ENCODE data around the gene ABCA7.

Gene ABCA7

DNA sequence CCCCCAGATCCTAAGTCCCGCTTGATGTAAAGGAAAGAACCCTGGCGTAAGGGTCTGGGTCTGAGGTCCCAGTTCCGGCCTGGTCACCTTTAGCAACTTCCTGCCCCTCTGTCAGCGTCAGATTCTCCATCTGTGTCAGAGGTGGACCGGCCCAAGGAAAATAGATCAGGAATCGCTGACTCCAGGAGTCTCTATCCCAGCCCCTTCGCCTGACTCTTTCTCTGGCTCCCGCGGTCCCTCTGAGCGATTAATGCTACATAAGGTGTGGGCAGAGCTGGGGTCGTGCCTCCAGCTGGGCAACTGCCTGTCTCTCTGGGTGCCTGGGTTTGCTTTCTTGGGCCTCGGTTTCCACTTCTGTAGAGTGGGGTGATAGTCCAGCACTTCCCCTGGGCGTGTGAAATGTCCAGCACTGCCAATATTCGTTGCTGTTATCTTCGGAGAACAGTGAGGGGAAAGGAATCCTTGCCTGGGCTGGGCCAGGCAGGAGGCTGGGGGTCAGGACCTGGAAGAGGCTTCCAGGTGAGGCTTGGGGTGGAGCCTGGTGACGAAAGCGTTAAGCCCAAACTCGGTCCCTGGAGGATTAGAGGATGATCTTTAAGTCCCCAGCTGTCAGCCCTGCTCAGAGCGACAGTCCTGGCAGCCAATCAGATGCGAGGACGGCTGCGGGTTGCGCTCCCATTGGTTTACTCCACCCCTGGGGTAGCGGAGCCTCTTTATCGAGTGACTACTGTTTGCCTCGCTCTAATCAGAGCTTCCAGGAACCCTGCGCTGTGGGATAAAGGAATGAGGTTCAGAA, 767 bp downstream of the ABCA7 start:
- DNase-seq, result peak; percentile 95

DNA sequence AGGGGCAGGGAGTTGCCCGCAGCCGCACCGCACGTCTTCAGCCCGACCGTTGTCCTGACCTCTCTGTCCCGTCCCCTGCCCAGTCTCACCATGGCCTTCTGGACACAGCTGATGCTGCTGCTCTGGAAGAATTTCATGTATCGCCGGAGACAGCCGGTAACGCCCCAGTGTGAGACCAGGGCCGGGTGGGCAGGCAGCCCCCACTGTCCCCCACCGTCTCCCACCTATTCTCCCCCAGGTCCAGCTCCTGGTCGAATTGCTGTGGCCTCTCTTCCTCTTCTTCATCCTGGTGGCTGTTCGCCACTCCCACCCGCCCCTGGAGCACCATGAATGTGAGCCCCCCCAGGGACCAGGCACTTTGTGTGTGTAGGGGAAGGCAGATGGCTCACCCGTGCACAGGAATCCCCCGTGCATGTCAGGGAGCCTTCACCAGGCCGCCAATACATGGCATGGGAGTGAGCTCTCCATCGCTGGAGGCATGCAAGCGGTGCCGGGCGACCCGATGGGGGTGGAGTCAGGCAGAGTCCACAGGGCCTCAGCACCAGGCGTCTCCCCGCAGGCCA, 1.4 kb downstream of the ABCA7 start:
- DNase-seq, result no peak

DNA sequence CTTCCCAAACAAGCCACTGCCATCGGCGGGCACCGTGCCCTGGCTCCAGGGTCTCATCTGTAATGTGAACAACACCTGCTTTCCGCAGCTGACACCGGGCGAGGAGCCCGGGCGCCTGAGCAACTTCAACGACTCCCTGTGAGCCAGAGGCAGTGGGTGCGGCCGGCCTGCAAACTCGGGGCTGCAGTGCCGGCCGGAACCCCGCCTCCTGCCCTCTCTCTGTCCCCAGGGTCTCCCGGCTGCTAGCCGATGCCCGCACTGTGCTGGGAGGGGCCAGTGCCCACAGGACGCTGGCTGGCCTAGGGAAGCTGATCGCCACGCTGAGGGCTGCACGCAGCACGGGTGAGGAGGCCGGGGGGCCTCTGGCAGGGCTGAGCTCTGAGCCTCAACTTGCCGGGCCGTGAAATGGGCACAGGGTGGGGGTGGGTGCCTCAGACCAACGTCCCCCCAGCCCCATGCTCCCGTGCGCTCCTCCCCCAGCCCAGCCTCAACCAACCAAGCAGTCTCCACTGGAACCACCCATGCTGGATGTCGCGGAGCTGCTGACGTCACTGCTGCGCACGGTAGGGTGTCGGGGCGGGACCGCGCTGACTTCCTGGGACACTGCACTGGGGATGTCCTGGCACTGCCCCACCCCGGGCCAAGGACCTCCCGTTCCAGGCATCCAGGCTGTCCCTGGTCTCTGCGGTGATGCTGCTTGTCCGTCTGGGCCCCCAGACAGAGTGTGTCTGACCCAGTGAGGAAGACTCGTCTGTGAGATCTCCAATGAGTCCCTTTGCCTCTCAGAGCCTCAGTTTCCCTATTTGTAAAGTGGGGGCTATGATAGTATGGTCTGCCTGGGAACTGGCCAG, 2.2 kb downstream of the ABCA7 start:
- no peak for DNase-seq

DNA sequence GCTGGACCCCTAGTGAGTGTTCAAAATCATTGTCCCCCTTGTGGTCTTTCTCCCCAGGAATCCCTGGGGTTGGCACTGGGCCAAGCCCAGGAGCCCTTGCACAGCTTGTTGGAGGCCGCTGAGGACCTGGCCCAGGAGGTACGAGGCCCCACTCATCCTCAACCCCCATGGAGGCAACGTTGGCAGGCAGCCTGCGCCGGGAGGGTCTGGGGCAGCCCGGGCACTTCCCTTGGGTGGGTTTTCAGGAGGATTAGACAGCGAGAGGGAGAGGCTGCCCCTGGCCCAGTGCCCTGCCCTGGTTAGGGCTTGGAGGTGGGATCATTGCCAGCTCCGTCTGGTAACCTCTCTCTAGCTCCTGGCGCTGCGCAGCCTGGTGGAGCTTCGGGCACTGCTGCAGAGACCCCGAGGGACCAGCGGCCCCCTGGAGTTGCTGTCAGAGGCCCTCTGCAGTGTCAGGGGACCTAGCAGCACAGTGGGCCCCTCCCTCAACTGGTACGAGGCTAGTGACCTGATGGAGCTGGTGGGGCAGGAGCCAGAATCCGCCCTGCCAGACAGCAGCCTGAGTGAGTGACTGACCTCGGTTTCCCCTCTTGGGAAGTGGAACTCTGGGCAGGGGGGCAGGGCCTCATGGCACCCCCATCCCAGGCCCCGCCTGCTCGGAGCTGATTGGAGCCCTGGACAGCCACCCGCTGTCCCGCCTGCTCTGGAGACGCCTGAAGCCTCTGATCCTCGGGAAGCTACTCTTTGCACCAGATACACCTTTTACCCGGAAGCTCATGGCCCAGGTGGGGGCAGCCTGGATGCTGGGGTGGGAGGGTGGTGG, 3.0 kb downstream of the ABCA7 start:
- no peak for DNase-seq

DNA sequence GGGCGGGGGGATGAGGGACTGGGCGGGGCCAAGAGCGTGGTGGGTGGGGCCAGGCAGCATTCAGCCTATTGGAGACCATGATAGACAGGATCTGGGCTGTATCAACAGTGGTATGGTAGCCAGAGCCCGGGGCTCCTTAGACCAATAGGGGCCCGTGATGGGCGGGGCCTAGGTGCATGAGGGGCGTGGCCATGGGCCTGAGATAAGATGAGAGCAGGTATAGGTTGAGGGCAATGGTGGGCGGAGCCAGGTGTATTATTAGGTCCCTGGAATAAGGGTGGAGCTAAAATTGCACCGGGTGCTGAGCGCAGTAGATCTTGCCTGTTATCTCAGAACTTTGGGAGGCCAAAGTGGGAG, 5.3 kb downstream of the ABCA7 start:
- DNase-seq, result no peak

DNA sequence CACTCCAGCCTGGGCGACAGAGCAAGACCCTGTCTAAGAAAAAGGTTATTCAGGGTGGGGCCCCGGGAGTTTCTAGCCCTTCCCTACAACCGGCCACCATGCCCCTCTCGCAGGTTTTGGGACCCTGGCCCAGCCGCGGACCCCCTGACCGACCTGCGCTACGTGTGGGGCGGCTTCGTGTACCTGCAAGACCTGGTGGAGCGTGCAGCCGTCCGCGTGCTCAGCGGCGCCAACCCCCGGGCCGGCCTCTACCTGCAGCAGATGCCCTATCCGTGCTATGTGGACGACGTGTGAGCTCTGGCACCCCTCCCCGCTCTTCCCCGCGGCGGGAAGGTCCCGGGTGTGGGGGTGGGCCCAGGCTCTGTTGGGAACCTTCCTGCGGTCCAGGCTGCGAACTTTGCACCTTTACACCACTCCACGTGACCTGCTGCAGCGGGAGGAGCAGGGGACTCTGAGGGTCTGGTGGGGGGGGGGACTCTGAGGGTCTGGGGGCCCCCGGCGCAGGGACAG, 6.3 kb downstream of the ABCA7 start:
- DNase-seq, result no peak

DNA sequence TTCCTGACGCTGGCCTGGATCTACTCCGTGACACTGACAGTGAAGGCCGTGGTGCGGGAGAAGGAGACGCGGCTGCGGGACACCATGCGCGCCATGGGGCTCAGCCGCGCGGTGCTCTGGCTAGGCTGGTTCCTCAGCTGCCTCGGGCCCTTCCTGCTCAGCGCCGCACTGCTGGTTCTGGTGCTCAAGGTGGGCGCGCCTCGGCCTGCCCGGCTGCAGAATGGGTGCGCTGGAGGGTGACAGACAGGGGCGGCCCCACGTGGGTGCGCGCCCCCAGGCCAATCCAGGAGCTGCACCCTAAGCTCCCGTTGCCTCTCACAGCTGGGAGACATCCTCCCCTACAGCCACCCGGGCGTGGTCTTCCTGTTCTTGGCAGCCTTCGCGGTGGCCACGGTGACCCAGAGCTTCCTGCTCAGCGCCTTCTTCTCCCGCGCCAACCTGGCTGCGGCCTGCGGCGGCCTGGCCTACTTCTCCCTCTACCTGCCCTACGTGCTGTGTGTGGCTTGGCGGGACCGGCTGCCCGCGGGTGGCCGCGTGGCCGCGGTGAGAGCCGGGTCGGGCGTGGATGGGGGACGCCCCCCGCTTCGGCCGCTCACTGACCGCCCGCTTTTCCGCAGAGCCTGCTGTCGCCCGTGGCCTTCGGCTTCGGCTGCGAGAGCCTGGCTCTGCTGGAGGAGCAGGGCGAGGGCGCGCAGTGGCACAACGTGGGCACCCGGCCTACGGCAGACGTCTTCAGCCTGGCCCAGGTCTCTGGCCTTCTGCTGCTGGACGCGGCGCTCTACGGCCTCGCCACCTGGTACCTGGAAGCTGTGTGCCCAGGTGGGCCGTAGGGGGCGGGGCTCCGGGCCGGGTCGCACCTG, 7.2 kb downstream of the ABCA7 start:
- no peak for DNase-seq

DNA sequence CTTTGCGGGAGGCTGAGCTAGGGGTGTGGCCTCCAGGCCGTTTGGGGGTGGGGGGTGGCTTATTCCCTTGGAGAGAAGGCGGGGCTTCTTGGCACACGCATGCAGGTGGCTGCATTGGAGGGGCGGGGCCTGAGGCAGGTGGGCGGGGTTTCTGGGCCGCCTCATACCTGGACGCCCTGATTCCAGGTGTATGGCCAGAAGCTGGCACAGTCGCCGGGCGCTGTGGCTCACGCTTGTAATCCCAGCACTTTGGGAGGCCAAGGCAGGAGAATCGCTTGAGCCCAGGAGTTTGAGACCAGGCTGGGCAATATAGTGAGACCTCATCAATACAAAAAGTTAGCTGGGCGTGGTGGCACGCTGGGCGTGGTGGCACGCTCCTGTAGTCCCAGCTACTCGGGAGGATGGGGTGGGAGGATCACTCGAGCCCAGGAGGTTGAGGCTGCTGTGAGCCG, 7.8 kb downstream of the ABCA7 start:
- no peak for DNase-seq

DNA sequence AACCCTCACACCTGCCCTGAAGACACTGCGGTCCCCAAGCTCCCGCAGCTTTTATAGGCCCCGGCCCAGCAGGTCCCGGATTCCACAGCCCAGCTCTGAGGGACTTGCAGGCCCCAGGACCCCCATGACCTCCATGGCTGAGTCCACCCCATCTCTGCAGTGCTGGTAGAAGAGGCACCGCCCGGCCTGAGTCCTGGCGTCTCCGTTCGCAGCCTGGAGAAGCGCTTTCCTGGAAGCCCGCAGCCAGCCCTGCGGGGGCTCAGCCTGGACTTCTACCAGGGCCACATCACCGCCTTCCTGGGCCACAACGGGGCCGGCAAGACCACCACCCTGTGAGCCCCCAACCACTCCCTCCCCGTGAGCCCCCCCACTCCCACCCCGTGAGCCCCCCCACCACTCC, 9.2 kb downstream of the ABCA7 start:
- DNase-seq, result no peak

DNA sequence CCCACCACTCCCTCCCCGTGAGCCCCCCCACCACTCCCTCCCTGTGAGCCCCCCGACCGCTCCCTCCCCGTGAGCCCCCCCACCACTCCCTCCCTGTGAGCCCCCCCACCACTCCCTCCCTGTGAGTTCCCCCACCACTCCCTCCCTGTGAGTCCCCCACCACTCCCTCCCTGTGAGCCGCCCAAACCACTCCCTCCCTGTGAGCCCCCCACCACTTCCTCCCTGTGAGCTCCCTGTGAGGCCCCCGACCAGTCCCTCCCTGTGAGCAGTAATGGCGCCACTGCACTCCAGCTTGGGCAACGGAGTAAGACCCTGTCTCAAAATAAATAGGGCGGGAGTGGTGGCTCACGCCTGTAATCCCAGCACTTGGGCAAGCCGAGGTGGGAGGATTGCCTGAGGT, 9.9 kb downstream of the ABCA7 start:
- DNase-seq, result no peak

DNA sequence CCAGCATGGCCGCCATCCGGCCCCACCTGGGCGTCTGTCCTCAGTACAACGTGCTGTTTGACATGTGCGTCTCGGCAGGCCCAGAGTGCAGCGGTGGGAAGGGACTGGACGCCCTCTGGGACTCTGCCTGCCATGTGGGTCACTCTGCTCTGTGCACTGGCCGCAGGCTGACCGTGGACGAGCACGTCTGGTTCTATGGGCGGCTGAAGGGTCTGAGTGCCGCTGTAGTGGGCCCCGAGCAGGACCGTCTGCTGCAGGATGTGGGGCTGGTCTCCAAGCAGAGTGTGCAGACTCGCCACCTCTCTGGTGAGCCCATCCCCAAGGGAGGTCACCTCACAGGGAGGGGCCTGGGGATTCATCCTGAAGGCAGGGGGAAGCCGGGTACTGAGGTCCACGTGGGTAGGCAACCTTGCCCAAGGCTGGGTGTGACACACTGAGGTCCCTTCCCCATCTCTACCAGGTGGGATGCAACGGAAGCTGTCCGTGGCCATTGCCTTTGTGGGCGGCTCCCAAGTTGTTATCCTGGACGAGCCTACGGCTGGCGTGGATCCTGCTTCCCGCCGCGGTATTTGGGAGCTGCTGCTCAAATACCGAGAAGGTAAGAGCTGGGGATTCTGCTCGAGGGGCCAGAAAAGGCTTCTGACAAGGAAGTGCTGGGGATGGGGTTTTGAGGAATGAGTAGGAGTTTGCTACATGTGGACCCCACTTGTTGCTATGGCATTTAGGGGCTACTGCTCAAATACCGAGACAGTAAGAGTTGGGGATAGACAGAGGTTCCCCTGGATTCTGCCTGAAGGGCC, 11.3 kb downstream of the ABCA7 start:
- DNase-seq, result no peak

DNA sequence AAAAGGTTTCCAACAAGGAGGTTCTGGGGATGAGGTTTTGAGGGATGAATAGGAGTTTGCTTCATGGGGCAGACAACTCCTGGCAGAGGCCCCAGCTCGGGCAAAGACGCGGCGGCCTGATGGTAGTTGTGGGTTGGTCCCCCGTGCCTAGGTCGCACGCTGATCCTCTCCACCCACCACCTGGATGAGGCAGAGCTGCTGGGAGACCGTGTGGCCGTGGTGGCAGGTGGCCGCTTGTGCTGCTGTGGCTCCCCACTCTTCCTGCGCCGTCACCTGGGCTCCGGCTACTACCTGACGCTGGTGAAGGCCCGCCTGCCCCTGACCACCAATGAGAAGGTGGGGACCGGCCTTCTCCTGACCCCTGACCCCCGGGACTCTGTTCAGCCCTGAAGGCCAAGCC, 11.9 kb downstream of the ABCA7 start:
- no peak for DNase-seq

DNA sequence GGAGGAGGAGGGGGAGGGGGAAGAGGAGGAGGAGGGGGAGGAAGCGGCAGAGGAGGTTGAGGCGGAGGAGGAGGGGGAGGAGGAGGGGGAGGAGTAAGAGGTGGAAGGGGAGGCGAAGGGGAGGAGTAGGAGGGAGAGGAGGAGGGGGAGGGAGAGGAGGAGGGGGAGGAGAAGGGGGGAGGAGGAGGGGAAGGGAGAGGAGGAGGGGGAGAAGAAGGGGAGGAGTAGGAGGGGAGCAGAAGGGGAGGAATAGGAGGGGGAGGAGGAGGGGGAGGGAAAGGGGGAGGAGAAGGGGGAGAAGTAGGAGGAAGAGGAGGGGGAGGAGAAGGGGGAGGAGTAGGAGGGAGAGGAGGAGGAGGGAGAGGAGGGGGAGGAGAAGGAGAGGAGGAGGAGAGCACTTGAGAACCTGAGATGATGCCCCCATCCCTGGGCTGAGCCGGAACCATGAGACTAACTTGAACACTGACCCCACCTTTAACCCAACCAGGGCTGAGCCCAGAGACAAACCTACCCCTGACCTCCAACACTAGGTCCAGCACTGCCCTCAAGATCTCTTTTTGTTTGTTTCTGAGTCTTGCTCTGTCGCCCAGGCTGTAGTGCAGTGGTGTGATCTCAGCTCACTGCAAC, 12.6 kb downstream of the ABCA7 start:
- DNase-seq, result no peak

DNA sequence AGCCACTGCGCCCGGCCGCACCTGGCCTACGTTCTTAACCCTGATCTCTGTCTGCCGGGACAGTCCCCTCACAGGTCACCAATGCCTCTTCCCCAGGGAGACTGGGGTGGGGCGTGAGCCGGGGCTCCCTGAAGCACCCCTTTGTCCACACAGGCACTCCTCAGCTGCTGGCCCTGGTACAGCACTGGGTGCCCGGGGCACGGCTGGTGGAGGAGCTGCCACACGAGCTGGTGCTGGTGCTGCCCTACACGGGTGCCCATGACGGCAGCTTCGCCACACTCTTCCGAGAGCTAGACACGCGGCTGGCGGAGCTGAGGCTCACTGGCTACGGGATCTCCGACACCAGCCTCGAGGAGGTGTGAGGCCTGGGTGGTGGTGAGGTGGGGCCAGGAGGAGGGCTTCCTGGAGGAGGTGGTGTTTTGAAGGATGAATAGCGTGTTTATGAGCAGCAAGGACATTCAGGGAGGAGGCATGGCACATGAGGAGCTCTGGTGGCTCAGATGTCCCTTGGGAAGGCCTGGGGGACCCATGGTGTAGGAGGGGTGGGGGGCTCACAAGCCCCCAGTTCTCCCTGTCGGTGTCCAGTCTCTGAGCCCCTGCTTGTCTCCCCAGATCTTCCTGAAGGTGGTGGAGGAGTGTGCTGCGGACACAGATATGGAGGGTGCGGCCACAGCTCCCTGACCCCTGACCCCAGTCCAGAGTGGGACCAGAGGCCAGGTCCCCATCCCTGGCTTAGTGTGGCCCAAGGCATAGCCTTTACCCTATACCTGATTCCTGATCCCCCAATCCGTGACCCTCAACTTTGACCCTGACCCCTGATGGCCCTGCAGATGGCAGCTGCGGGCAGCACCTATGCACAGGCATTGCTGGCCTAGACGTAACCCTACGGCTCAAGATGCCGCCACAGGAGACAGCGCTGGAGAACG, 13.5 kb downstream of the ABCA7 start:
- DNase-seq, result no peak

DNA sequence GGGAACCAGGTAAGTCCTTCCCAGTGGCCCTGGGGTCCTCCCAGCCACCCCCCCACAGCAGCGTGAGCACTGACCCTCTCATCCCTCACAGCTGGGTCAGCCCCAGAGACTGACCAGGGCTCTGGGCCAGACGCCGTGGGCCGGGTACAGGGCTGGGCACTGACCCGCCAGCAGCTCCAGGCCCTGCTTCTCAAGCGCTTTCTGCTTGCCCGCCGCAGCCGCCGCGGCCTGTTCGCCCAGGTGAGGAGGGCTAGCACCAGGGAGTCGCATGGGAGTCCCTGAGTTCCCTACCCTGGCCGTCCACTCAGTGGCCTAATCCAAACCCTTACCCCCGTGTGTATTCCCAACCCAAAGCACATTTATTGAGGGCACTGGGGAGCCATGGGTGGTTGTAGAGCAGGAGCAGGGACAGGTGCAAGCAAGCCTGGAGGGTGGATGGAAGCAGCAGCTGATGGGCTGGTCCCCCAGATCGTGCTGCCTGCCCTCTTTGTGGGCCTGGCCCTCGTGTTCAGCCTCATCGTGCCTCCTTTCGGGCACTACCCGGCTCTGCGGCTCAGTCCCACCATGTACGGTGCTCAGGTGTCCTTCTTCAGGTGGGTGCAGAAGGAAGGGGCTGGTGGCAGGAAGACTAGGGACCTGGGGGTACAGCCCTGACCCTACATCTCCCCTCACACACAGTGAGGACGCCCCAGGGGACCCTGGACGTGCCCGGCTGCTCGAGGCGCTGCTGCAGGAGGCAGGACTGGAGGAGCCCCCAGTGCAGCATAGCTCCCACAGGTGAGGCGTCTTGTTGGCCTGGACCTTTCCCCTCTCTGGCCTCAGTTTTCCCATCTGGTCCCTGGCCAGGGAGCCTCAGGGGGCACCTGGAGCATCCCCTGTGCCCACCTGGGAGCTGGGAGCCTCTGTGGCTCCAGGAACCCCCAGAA, 14.5 kb downstream of the ABCA7 start:
- no peak for DNase-seq

DNA sequence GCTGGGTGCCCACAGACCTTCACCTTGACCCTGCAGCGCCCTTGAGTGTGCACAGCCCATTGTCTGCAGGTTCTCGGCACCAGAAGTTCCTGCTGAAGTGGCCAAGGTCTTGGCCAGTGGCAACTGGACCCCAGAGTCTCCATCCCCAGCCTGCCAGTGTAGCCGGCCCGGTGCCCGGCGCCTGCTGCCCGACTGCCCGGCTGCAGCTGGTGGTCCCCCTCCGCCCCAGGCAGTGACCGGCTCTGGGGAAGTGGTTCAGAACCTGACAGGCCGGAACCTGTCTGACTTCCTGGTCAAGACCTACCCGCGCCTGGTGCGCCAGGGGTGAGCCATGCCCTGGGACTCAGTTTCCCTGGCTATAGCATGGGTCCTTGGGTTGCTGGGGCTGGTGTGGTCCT, 15.1 kb downstream of the ABCA7 start:
- no peak for DNase-seq

DNA sequence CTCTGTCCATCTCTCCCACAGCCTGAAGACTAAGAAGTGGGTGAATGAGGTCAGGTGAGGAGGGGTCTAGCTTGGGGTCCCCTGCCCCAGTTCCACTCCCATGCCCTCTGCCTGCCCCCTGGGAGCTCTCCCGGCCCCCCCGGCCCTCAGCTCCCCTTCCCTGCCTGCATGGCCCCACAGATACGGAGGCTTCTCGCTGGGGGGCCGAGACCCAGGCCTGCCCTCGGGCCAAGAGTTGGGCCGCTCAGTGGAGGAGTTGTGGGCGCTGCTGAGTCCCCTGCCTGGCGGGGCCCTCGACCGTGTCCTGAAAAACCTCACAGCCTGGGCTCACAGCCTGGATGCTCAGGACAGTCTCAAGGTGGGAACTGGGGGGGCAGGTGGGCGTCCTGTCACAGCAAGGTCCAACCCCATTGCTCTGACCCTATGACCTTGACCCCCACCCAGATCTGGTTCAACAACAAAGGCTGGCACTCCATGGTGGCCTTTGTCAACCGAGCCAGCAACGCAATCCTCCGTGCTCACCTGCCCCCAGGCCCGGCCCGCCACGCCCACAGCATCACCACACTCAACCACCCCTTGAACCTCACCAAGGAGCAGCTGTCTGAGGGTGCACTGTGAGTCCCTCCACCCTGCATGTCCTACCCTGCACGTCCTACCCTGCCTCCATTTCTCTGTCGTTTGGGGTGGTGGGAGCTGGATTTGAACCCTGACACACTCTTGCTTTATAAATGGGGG, 16.1 kb downstream of the ABCA7 start:
- DNase-seq, result no peak
